CD4-positive, alpha-beta T cell (primary cell): Measurements from ENCODE around the gene IER5. TPM values are rescaled to one million over a fixed set of nuclear protein-coding genes. Genes with fewer than 3 reads are reported as not detected.

ENCODE experiments used
- ATAC-seq: fragments of 200-7000 bp; cut with Tn5 transposase; one replicate; pipeline ENCODE4 v1.10.0; 2022; ENCODE audit warnings: mild to moderate bottlenecking; ENCODE audit not compliant: poor library complexity
- CTCF ChIA-PET: fragments of 350-600 bp; sonication (Branson Sonifier 250); formaldehyde crosslinking; loops from one replicate; lab custom pipeline; 2021; ENCODE audit warnings: antibody characterized with exemption, inconsistent platforms; lab: Charles Lee
- POLR2A ChIA-PET: fragments of 350-600 bp; sonication (Branson Sonifier 250); formaldehyde crosslinking; loops from one replicate; lab custom pipeline; 2021; ENCODE audit warnings: antibody characterized with exemption, inconsistent platforms; lab: Charles Lee
- DNase-seq, 14 experiments: peaks; one replicate each; pipeline ENCODE4 v3.0.0-alpha.2; 2013 to 2020; ENCODE audit warnings: mixed read lengths in 2 of 14
- H3K27ac ChIP-seq, 2 donors: one replicate each; pipeline versions ENCODE4 v1.5.1 to v1.7.0; 2013; ENCODE audit warnings: low read length in 2 of 2, low read depth in 1 of 2, mild to moderate bottlenecking in 1 of 2
- H3K27me3 ChIP-seq, 2 experiments: 1 replicate in 1 of 2; 2 replicates in 1 of 2; pipeline versions ENCODE4 v1.6.1 to v1.7.0; 2013; ENCODE audit warnings: low read length in 2 of 2, control low read depth in 1 of 2, mild to moderate bottlenecking in 1 of 2, moderate library complexity in 1 of 2; ENCODE audit not compliant: insufficient read depth in 2 of 2, control insufficient read depth in 1 of 2
- H3K36me3 ChIP-seq: one replicate; pipeline ENCODE4 v1.6.1; 2013; ENCODE audit warnings: low read length, control low read depth; ENCODE audit not compliant: insufficient read depth
- H3K4me1 ChIP-seq: one replicate; pipeline ENCODE4 v1.6.1; 2013; ENCODE audit warnings: low read length, control low read depth; ENCODE audit not compliant: insufficient read depth
- H3K4me3 ChIP-seq: one replicate; pipeline ENCODE4 v1.5.1; 2013; ENCODE audit warnings: mild to moderate bottlenecking, low read length, moderate library complexity
- H3K9me3 ChIP-seq, 2 experiments: 1 replicate in 1 of 2; 2 replicates in 1 of 2; pipeline versions ENCODE4 v1.6.1 to v1.7.0; 2013; ENCODE audit warnings: low read length in 2 of 2, mild to moderate bottlenecking in 2 of 2, control low read depth in 1 of 2, moderate library complexity in 1 of 2; ENCODE audit not compliant: control insufficient read depth in 1 of 2, insufficient read depth in 1 of 2
- H3K27ac Mint-ChIP-seq: one replicate; pipeline ENCODE4 v1.8.0; 2020; ENCODE audit warnings: mixed read lengths
- H3K27me3 Mint-ChIP-seq: one replicate; pipeline ENCODE4 v1.8.0; 2021; ENCODE audit warnings: mixed read lengths
- H3K36me3 Mint-ChIP-seq: one replicate; pipeline ENCODE4 v1.8.0; 2021; ENCODE audit warnings: low read depth, mixed read lengths
- H3K4me1 Mint-ChIP-seq: one replicate; pipeline ENCODE4 v1.8.0; 2021; ENCODE audit warnings: low read depth, mixed read lengths
- H3K4me3 Mint-ChIP-seq: one replicate; pipeline ENCODE4 v1.8.0; 2020; ENCODE audit warnings: mild to moderate bottlenecking, mixed read lengths
- H3K9me3 Mint-ChIP-seq: one replicate; pipeline ENCODE4 v1.8.0; 2020; ENCODE audit warnings: mixed read lengths
- intact Hi-C, 2 experiments: fragments of 100-400 bp; cut with DNase I in 1 of 2; cut with micrococcal nuclease in 1 of 2; formaldehyde crosslinking; loops; one replicate each; pipeline versions ENCODE4 v1.15.1 to v1.9.0; 2023 to 2025; cut with DNase I, micrococcal nuclease
- total RNA-seq, 174 experiments: library from RNA in 2 of 174; stranded (reverse) in 2 of 174; gene quantifications; one replicate each; pipeline ENCODE4 v1.2.3 and lab custom pipeline; 2021 to 2026
- TF ChIP-seq, protein P1 (sequence below): fragments of 200-600 bp; IDR thresholded peaks from one replicate; pipeline ENCODE4 v1.8.0; 2022; ENCODE audit warnings: antibody characterized with exemption, mild to moderate bottlenecking

Gene IER5
- total RNA-seq, 2 experiments from 2014 or later: 53.8 to 54.1 TPM

DNA sequence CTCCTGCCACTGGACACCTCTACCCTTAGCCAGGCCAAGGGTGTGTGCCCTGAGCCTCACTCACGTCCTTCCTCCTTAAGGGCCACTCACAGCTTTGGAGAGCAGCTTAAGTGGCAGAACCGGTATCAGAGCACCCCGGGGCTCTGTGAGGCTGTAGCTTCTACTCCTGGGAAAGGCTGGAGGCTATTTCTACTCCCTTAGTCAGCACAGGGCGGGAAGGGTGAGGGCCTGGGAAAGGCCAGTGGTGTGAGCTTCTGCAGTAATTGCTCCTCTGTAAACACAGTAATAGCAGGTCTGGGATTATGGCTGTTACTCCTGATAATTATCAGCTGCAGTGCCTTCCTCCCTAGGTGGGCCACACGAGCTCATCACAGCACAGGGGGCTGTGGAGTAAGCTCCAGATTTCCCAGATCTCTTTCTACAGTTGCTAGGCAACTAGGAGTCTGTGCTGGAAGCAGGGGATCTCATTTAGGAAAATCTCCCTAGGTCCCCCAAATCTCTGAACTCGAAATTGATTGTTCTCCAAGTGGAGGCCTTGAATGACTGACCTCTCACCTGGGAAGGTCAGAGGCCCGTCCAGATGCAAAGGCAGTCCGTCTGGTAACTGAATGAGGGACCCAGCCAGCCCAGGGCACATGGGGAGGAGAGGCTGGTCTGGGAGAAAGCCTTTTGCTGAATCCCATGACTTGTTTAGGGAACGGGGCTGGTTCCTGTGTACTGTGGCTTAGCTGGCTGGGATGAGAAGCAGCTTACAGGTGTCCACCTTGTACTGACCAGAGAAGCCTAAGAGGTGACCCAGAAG is 29.3 kb downstream of the IER5 start:
- ATAC-seq: no peak
- H3K4me3 ChIP-seq: no peak overlapping the region
- no peak overlapping the region for H3K27ac ChIP-seq
- intact Hi-C loops: no loop called here
- no peaks in the 10 kb centered on the region for H3K4me1 ChIP-seq
- Mint-ChIP-seq H3K4me1 (no peaks in the 10 kb centered on the region), H3K4me3 (no peak overlapping the region), H3K36me3 (no peaks in the 10 kb centered on the region), H3K27ac (no peak overlapping the region), H3K9me3 (no peaks in the 10 kb centered on the region), H3K27me3 (no peaks in the 10 kb centered on the region)
- H3K27me3 ChIP-seq: no peaks in the 10 kb centered on the region
- H3K36me3 ChIP-seq: no peaks in the 10 kb centered on the region
- ChIA-PET CTCF (interaction anchor here (1.1 kb wide), 1 partner anchor 24 kb away, joined by 3 read pairs; no protein-coding TSS in a partner anchor), POLR2A (interaction anchor here (1.4 kb wide), 1 partner anchor 13 kb away, joined by 6 read pairs; no protein-coding TSS in a partner anchor)
- TF ChIP-seq, protein P1, sequence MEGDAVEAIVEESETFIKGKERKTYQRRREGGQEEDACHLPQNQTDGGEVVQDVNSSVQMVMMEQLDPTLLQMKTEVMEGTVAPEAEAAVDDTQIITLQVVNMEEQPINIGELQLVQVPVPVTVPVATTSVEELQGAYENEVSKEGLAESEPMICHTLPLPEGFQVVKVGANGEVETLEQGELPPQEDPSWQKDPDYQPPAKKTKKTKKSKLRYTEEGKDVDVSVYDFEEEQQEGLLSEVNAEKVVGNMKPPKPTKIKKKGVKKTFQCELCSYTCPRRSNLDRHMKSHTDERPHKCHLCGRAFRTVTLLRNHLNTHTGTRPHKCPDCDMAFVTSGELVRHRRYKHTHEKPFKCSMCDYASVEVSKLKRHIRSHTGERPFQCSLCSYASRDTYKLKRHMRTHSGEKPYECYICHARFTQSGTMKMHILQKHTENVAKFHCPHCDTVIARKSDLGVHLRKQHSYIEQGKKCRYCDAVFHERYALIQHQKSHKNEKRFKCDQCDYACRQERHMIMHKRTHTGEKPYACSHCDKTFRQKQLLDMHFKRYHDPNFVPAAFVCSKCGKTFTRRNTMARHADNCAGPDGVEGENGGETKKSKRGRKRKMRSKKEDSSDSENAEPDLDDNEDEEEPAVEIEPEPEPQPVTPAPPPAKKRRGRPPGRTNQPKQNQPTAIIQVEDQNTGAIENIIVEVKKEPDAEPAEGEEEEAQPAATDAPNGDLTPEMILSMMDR: no peak
- DNase-seq: no peak
- H3K9me3 ChIP-seq: no peaks in the 10 kb centered on the region

DNA sequence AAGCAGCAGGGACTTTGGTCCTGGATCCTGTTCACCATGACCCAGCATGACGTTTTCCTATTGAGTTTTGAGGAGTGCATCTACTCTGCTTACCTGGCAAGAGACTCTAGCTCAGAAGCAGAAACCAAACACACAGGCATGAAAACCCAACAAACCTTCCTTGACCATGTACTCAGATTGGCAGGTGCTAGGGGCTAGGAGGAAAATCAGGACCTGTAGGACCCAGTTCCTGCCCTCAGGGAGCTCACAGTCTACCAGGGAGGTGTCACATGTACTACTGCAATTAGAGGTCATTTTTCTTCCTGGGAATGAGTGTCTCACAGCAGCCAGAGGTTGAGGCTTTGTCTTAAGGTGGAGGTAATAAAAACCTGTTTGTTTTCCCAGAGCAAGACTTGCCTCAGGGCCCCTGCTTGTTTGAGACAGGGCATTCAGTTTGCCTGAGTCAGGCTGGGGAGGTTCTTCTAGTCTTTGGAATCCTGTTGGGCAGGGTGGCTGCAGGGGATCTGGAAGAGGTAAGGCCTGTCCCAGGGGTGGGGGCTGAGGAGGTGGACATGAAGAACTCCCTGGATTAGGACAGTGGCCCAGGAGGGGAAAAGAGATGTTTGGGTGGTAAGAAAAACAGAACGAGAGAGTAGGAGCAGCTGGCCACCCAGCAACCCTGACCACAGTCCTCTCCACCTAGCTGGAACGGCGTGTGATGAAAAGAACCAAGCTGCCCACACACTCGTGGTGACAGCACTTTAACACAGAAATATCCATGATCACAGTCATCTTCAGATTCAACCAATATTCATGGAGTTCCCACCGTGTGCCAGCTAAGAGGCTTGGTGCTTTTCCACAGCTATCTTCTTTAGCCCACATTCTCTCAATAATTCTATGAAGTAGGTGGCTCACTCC is 30.8 kb downstream of the IER5 start:
- Histone ChIP-seq H3K9me3 (no peaks in the 10 kb centered on the region), H3K27me3 (no peaks in the 10 kb centered on the region), H3K4me1 (no peaks in the 10 kb centered on the region), H3K4me3 (no peak overlapping the region), H3K36me3 (no peaks in the 10 kb centered on the region), H3K27ac (no peak overlapping the region)
- CTCF ChIA-PET: no interaction called here
- no peak for ATAC-seq
- intact Hi-C loops: no loop called here
- Mint-ChIP-seq H3K27me3 (no peaks in the 10 kb centered on the region), H3K27ac (no peak overlapping the region), H3K4me3 (no peak overlapping the region), H3K4me1 (no peaks in the 10 kb centered on the region), H3K36me3 (no peaks in the 10 kb centered on the region), H3K9me3 (no peaks in the 10 kb centered on the region)
- no peak for DNase-seq
- TF ChIP-seq, protein P1: no peak
- POLR2A ChIA-PET: no interaction called here

DNA sequence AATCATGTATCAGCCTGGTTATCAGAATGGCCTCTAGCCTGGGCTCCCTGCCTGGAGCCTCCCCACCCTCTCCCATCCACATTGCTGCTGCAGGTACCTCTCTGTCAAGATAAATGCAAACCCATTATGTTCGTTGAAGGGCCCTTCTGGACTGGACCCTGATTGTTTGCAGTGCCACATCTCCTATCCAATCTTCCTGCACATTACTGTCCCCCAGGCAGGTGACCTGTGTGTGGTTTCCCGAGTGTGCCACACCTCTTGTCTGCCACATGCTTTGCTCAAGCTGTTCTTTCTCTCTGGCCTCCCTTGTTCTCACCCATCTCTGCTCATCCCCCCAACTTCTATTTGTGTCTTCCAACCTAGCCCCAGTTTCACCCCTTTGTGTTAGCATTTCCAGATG is 32.4 kb downstream of the IER5 start:
- CTCF ChIA-PET: no interaction called here
- no peaks in the 10 kb centered on the region for H3K4me1 ChIP-seq
- POLR2A ChIA-PET: no interaction called here
- no peaks in the 10 kb centered on the region for H3K36me3 ChIP-seq
- ATAC-seq (no peak), DNase-seq (no peak)
- H3K27me3 ChIP-seq: no peaks in the 10 kb centered on the region
- no peak overlapping the region for H3K27ac ChIP-seq
- TF ChIP-seq, protein P1: no peak
- no peak overlapping the region for H3K4me3 ChIP-seq
- H3K4me1 Mint-ChIP-seq: no peaks in the 10 kb centered on the region
- intact Hi-C loops: no loop called here
- no peak overlapping the region for H3K27ac Mint-ChIP-seq
- H3K27me3 Mint-ChIP-seq: no peaks in the 10 kb centered on the region
- no peaks in the 10 kb centered on the region for H3K9me3 Mint-ChIP-seq
- no peaks in the 10 kb centered on the region for H3K36me3 Mint-ChIP-seq
- H3K4me3 Mint-ChIP-seq: no peak overlapping the region
- H3K9me3 ChIP-seq: no peaks in the 10 kb centered on the region
